ENCODE measurements around the gene SH3PXD2A. TPM values are rescaled to one million over a fixed set of nuclear protein-coding genes. Genes with fewer than 3 reads are reported as not detected.
A peak's percentile ranks its signal among the peaks of the same experiment; 100 is the strongest.

Gene SH3PXD2A
- total RNA-seq, 1 experiment from 2014 or later: 4.5 TPM

- no peak overlapping the region for H4K91ac ChIP-seq (ENCODE audit: insufficient read length, low read depth, low read length)
- no peaks in the 10 kb centered on the region for H4K20me1 ChIP-seq (ENCODE audit: control insufficient read depth, insufficient read depth, insufficient read length)
- no peak overlapping the region for H3K27ac ChIP-seq (ENCODE audit: insufficient read length, low read depth, low read length)
- no peaks in the 10 kb centered on the region for H3K4me1 ChIP-seq (ENCODE audit: insufficient read depth, low read length)
- no peaks in the 10 kb centered on the region for H3K27me3 ChIP-seq (ENCODE audit: insufficient read depth, low read length)
- no CpG with 5 or more reads among the region's 8 CpGs for WGBS (ENCODE audit: extremely low coverage, insufficient read length, low lambda C conversion rate)
- H2BK12ac ChIP-seq (ENCODE audit: insufficient read length, low read depth, low read length): no peak overlapping the region
- Mint-ChIP-seq H3K4me3 (no peak overlapping the region), H3K36me3 (ENCODE audit: insufficient read depth in 1 of 3, low read depth in 3 of 3) (no peaks in the 10 kb centered on the region; a peak in 1 of 7 replicates), H3K4me1 (peaks cover 11 to 27% of the 10 kb centered on the region in 2 experiments), H3K27me3 (ENCODE audit: low read depth) (no peaks in the 10 kb centered on the region; the same call in 1 of the 2 replicates), H3K9me3 (no peaks in the 10 kb centered on the region), H3K27ac (peak overlapping the region in 1 of 3 experiments; percentile 72; a peak in 1 of 7 replicates)
- H3K9me3 ChIP-seq (ENCODE audit: control insufficient read depth, low read depth, low read length): no peaks in the 10 kb centered on the region
- no peak overlapping the region for H2BK5ac ChIP-seq (ENCODE audit: insufficient read length, low read length)
- no peaks in the 10 kb centered on the region for H3K79me2 ChIP-seq (ENCODE audit: insufficient read depth, low read length)
- DNase-seq: no peak
- H3K23ac ChIP-seq (ENCODE audit: insufficient read length, low read depth, low read length): no peak overlapping the region
- no peak overlapping the region for H3T11ph ChIP-seq (ENCODE audit: low read length)
- no peak overlapping the region for H3K4me2 ChIP-seq (ENCODE audit: insufficient read depth, insufficient read length, low read length)
- H2BK20ac ChIP-seq (ENCODE audit: low read depth, low read length, poor library complexity, severe bottlenecking): no peak overlapping the region
- H4K5ac ChIP-seq (ENCODE audit: insufficient read length, low read depth, low read length): no peak overlapping the region
- no peaks in the 10 kb centered on the region for H3K23me2 ChIP-seq (ENCODE audit: insufficient read length, low read depth, low read length, poor library complexity, severe bottlenecking)
- no peak overlapping the region for H3K56ac ChIP-seq (ENCODE audit: insufficient read length, low read depth, low read length)
- H4K8ac ChIP-seq (replicated peaks; ENCODE audit: insufficient read length, low read depth, low read length): no peak overlapping the region
- H3K9ac ChIP-seq (ENCODE audit: extremely low read depth, insufficient read length, low read length): no peak overlapping the region
- no peak overlapping the region for H3K14ac ChIP-seq (ENCODE audit: insufficient read depth, low read length)
- H3K4ac ChIP-seq (ENCODE audit: low read depth, low read length): no peak overlapping the region
- H3K18ac ChIP-seq (ENCODE audit: insufficient read length, low read depth, low read length): no peak overlapping the region
- no peak for TF ChIP-seq CTCF (conservative IDR thresholded peaks at IDR 0.05)
- H2AFZ ChIP-seq (ENCODE audit: low read length): no peak overlapping the region
- H2BK15ac ChIP-seq (ENCODE audit: low read depth, low read length): no peak overlapping the region
- no peak overlapping the region for H2BK120ac ChIP-seq (ENCODE audit: low read depth, low read length, poor library complexity, severe bottlenecking)
- no peak overlapping the region for H2AK5ac ChIP-seq (ENCODE audit: insufficient read length, low read length)
- no peaks in the 10 kb centered on the region for H3K79me1 ChIP-seq (ENCODE audit: insufficient read depth, low read depth, low read length, poor library complexity, severe bottlenecking)
Measured at GRCh38 chr10:103715430-103715829, 139.9 kb downstream of the SH3PXD2A start.

Data from H9 (cell line).